Measurements from ENCODE around the gene CLIP3. TPM values are rescaled to one million over a fixed set of nuclear protein-coding genes. Genes with fewer than 3 reads are reported as not detected.

CLIP3 gene, protein sequence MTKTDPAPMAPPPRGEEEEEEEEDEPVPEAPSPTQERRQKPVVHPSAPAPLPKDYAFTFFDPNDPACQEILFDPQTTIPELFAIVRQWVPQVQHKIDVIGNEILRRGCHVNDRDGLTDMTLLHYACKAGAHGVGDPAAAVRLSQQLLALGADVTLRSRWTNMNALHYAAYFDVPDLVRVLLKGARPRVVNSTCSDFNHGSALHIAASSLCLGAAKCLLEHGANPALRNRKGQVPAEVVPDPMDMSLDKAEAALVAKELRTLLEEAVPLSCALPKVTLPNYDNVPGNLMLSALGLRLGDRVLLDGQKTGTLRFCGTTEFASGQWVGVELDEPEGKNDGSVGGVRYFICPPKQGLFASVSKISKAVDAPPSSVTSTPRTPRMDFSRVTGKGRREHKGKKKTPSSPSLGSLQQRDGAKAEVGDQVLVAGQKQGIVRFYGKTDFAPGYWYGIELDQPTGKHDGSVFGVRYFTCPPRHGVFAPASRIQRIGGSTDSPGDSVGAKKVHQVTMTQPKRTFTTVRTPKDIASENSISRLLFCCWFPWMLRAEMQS
- total RNA-seq = 10 to 100 TPM in 1 of 4 donors, 1 to 10 TPM in 2, under 1 TPM in 1; 0.80 to 15.3 (median 2.7) TPM

DNA sequence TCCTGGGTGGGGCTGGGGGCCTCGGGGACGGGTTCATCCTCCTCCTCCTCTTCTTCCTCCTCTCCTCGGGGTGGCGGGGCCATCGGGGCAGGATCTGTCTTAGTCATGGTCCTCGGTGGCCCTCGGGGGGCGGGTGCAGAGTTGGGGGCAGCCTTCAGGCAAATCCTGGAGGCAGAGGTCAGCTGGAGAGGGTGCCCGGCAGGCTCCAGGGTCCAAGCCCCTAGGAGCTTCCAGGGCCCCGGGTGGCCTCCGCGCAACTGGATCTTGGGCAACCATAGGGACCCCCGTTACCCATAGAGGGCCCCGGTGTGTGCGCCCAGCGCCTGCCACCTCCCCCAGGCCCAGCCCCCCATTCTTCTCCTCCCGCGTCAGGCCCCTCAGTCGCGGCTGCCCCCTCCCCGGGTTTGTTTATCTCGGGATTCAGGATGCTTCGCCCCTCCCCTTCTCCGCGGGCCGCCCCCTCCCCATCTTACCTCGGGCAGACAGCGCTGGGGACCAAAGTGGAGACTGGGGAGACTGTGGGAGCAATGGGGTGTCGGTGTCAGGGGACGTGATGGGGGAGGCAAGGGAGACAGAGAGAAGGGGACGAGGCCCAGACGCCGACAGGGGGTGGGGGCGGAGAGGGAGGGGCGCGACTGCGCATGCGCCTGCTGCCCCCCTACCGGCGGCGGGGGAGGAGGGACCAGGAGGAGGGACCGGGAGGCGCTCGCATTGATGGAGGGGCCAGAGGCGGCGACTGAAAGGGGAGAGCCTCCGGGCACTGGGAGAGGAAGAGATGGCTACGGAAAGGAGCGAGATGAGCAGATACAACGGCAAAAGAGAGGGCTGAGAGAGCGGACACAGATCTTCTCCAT, at the start of gene CLIP3:
TSS of gene CLIP3 (minus strand) at position 623 of the 854 bp plus-strand sequence. CDS start at position 107, 516 bp downstream.
- DNase-seq = no peak
- TF ChIP-seq, protein P1, sequence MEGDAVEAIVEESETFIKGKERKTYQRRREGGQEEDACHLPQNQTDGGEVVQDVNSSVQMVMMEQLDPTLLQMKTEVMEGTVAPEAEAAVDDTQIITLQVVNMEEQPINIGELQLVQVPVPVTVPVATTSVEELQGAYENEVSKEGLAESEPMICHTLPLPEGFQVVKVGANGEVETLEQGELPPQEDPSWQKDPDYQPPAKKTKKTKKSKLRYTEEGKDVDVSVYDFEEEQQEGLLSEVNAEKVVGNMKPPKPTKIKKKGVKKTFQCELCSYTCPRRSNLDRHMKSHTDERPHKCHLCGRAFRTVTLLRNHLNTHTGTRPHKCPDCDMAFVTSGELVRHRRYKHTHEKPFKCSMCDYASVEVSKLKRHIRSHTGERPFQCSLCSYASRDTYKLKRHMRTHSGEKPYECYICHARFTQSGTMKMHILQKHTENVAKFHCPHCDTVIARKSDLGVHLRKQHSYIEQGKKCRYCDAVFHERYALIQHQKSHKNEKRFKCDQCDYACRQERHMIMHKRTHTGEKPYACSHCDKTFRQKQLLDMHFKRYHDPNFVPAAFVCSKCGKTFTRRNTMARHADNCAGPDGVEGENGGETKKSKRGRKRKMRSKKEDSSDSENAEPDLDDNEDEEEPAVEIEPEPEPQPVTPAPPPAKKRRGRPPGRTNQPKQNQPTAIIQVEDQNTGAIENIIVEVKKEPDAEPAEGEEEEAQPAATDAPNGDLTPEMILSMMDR (IDR thresholded peaks at IDR 0.05) = peak in 1 of 6 experiments; percentile 7
- no peak for TF ChIP-seq POLR2A (IDR thresholded peaks at IDR 0.05)
- H3K4me1 ChIP-seq = peaks cover 0 to 17% (median 12%) of the 10 kb centered on the region in 3 donors
- peaks cover 0 to 29% (median 0%) of the 10 kb centered on the region in 3 donors for H3K36me3 ChIP-seq
- WGBS, 2 donors = 11% methylated on average over 8 to 22 of the region's 51 CpGs
- intact Hi-C loops (cut with DNase I) = no loop called here
- no peaks in the 10 kb centered on the region for H3K27me3 ChIP-seq
- H3K9me3 ChIP-seq = no peaks in the 10 kb centered on the region
- peak within 1 kb of the TSS; percentile 45 to 84 (median 78) for H3K27ac ChIP-seq
- peak within 1 kb of the TSS; percentile 28 to 70 (median 56) for H3K4me3 ChIP-seq

DNA sequence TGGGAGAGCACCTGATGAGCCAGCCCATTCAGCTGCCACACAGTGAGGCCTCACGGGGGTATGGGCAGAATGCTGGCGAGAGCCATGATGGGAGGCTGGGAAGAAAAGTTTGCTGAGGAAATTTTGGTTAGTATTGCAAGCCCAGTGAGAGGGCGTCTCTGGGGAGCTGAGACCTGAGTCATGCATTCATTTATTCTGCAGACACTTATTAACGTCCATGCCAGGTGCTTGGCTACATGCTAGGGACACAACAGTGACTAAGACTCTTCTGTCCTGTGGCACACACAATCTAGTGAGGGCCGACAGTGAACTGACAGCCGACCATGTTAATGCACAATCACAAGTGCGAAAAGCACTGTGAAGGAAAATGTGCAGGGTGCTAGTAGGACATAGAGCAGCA, 49.2 kb upstream of the CLIP3 start:
- WGBS, 2 donors = 47 to 84% methylated on average over 4 to 5 of the region's 7 CpGs
- Histone ChIP-seq H3K27me3 (no peaks in the 10 kb centered on the region), H3K4me3 (no peak overlapping the region), H3K9me3 (no peaks in the 10 kb centered on the region), H3K4me1 (peaks cover 0 to 10% (median 3%) of the 10 kb centered on the region in 3 donors), H3K36me3 (no peaks in the 10 kb centered on the region), H3K27ac (no peak overlapping the region)
- DNase-seq = no peak
- no peak for TF ChIP-seq POLR2A (IDR thresholded peaks at IDR 0.05)
- TF ChIP-seq, protein P1 (IDR thresholded peaks at IDR 0.05) = no peak
- intact Hi-C loops (cut with DNase I) = no loop called here

DNA sequence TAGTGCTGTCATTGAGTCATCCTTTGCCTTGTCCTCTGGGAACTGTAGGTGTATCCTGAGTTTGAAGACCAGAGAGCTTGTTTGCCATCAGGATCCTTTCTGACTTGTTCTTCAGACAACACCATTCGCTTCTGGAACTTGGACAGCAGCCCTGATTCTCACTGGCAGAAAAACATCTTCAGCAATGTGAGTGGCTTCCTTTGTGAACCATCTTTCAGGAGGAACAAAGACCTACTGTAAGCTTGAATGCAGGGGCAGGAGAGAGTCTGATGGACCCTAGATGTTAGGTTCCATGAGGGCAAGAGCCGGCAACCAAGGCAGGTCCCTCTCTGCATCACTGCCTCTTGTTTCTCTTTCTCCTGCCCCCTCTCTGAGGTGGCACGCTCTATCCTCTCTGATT, 48.7 kb upstream of the CLIP3 start:
- H3K9me3 ChIP-seq = no peaks in the 10 kb centered on the region
- no peak for DNase-seq
- 41 to 62% methylated on average over 2 to 3 of the region's 3 CpGs for WGBS, 2 donors
- H3K36me3 ChIP-seq = no peaks in the 10 kb centered on the region
- H3K27me3 ChIP-seq = no peaks in the 10 kb centered on the region
- no peak overlapping the region for H3K4me3 ChIP-seq
- TF ChIP-seq POLR2A (IDR thresholded peaks at IDR 0.05) = no peak
- TF ChIP-seq, protein P1 (IDR thresholded peaks at IDR 0.05) = no peak
- no peak overlapping the region for H3K27ac ChIP-seq
- intact Hi-C loops (cut with DNase I) = no loop called here
- H3K4me1 ChIP-seq = peaks cover 0 to 10% (median 3%) of the 10 kb centered on the region in 3 donors

DNA sequence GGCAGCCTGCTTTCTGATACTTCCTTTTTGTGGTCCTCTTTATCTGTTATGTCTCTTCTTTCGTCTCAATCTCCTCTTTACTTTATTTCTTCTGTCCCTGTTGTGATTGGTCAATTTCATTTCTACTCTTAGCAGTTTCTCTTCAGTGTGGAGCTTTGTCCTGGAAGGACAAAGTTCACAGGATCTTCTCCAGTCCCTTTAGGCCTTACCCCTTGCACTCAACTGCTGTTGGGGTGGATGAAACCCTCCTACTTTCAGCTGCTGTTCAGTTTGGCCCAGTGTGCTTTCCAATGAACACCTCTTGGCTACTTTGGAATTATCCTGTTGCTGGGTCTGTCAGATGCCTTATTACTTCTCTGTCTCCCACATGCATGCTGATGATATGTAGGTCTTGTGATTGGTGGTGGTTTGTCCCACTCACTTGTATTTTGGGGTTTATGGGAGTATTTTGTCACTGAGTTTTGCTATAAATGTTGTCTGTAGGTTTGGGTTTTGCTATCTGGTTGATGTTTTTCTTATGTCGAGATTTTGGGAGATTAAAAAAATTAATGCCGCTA, 46.8 kb upstream of the CLIP3 start:
- 96 to 99% methylated on average over 3 of the region's 3 CpGs for WGBS, 2 donors
- no peaks in the 10 kb centered on the region for H3K9me3 ChIP-seq
- TF ChIP-seq, protein P1 (IDR thresholded peaks at IDR 0.05) = no peak
- no peak for TF ChIP-seq POLR2A (IDR thresholded peaks at IDR 0.05)
- no peak for DNase-seq
- no peak overlapping the region for H3K27ac ChIP-seq
- peaks cover 0 to 10% (median 3%) of the 10 kb centered on the region in 3 donors for H3K4me1 ChIP-seq
- intact Hi-C loops (cut with DNase I) = no loop called here
- H3K27me3 ChIP-seq = no peaks in the 10 kb centered on the region
- no peak overlapping the region for H3K4me3 ChIP-seq
- H3K36me3 ChIP-seq = no peaks in the 10 kb centered on the region
